Measurements from ENCODE around the gene ARL13A. TPM values are rescaled to one million over a fixed set of nuclear protein-coding genes. Genes with fewer than 3 reads are reported as not detected.

The ARL13A gene
- total and polyA plus RNA-seq, 2 experiments from 2014 or later, result not detected

DNA sequence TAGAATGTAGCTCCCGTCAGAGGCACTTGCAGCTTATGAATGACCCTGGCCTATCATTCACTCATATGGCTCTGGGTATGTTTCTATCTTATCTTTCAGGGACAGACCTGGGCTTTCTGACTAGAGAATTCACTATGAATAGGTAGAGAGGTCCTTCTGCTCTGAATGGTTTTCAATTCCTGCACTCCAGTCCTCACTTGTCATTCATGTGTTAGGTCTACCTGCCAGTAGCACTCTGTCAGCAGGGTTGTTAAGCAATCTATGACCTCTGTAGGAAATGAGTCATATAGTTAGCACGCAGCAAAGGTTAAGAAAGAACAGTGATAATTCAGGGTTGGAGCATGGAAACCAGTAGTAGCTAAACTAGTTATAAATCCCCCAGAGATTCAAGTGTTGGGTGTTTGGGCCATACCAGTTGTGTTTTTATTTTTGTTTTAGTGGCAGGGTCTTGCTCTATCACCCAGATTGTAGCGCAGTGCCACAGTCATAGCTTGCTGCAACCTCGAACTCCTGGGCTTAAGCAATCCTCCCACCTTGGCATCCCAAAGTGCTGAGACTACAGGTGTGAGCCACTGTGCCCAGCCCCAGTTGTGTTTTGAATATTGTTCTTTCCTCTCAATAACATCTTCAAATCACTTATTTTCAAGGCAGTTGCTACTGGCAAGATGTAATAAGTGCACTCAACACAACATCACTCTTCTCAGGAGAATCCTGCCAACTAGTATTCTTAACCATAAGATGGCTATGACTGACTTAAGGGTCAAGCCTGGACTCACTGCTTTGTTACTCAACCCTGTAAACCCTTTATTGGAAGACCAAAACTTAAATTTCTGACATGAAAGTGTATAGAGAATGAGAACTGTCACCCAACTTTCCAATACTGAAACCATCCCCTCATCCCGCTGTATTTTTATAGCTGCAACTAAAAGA, 25.1 kb downstream of the ARL13A start:
- H3K9me2 ChIP-seq (replicated peaks; ENCODE audit: insufficient read depth), result no peaks in the 10 kb centered on the region
- H3K27me3 ChIP-seq, result no peaks in the 10 kb centered on the region
- 69% methylated on average over 5 of the region's 5 CpGs for WGBS (ENCODE audit: low lambda C conversion rate, missing lambda C conversion rate)
- peak overlapping the region; percentile 58 for H3K27ac ChIP-seq
- no peaks in the 10 kb centered on the region for H3K36me3 ChIP-seq (replicated peaks; ENCODE audit: insufficient read depth, low read depth)
- no peak overlapping the region for H3K4me3 ChIP-seq
- no peak overlapping the region for H2AFZ ChIP-seq
- H3K4me2 ChIP-seq, result no peak overlapping the region
- peak; percentile 51 for DNase-seq (ENCODE audit: low spot score)
- H3K79me2 ChIP-seq, result no peaks in the 10 kb centered on the region
- TF ChIP-seq, protein P1, sequence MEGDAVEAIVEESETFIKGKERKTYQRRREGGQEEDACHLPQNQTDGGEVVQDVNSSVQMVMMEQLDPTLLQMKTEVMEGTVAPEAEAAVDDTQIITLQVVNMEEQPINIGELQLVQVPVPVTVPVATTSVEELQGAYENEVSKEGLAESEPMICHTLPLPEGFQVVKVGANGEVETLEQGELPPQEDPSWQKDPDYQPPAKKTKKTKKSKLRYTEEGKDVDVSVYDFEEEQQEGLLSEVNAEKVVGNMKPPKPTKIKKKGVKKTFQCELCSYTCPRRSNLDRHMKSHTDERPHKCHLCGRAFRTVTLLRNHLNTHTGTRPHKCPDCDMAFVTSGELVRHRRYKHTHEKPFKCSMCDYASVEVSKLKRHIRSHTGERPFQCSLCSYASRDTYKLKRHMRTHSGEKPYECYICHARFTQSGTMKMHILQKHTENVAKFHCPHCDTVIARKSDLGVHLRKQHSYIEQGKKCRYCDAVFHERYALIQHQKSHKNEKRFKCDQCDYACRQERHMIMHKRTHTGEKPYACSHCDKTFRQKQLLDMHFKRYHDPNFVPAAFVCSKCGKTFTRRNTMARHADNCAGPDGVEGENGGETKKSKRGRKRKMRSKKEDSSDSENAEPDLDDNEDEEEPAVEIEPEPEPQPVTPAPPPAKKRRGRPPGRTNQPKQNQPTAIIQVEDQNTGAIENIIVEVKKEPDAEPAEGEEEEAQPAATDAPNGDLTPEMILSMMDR (IDR thresholded peaks at IDR 0.05; ENCODE audit: poor library complexity), result no peak
- TF ChIP-seq EZH2phosphoT487 (IDR thresholded peaks at IDR 0.05; ENCODE audit: low read depth, severe bottlenecking, unreplicated experiment), result no peak
- no peak for TF ChIP-seq EZH2 (IDR thresholded peaks at IDR 0.05; ENCODE audit: borderline replicate concordance)
- no peaks in the 10 kb centered on the region for H3K4me1 ChIP-seq (ENCODE audit: insufficient read depth)
- no peaks in the 10 kb centered on the region for H3K9me3 ChIP-seq (ENCODE audit: low read depth)
- no peaks in the 10 kb centered on the region for H4K20me1 ChIP-seq (ENCODE audit: insufficient read depth, poor library complexity, severe bottlenecking)

DNA sequence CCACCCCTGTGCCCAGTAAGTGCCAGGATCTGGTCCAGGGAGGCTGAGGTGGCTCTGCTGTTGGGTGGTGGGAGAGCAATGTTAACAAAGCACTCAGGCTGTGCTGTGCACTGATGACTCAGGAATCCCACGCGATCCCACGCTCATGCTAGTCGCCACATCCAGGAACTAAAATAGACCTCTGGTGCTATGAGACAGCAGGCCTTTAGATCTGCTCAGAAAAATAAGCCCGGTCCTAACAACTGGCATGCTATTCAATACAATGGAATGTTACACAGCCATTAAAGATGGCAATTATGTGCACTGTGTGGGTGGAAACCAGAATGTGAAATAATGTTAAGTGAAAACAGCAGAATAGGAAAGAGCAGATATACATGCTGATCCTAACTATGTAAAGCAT, 26.0 kb downstream of the ARL13A start:
- Histone ChIP-seq H3K9me3 (ENCODE audit: low read depth) (no peaks in the 10 kb centered on the region), H3K27me3 (no peaks in the 10 kb centered on the region), H3K4me3 (no peak overlapping the region), H3K79me2 (no peaks in the 10 kb centered on the region), H3K4me2 (no peak overlapping the region), H3K36me3 (replicated peaks; ENCODE audit: insufficient read depth, low read depth) (no peaks in the 10 kb centered on the region), H2AFZ (no peak overlapping the region), H3K9me2 (replicated peaks; ENCODE audit: insufficient read depth) (no peaks in the 10 kb centered on the region), H3K4me1 (ENCODE audit: insufficient read depth) (no peaks in the 10 kb centered on the region), H3K27ac (peak overlapping the region; percentile 49), H4K20me1 (ENCODE audit: insufficient read depth, poor library complexity, severe bottlenecking) (no peaks in the 10 kb centered on the region)
- whole genome bisulfite sequencing (ENCODE audit: low lambda C conversion rate, missing lambda C conversion rate), result 78% methylated on average over 5 of the region's 5 CpGs
- no peak for TF ChIP-seq EZH2 (IDR thresholded peaks at IDR 0.05; ENCODE audit: borderline replicate concordance)
- TF ChIP-seq EZH2phosphoT487 (IDR thresholded peaks at IDR 0.05; ENCODE audit: low read depth, severe bottlenecking, unreplicated experiment), result no peak
- TF ChIP-seq, protein P1 (IDR thresholded peaks at IDR 0.05; ENCODE audit: poor library complexity), result no peak
- DNase-seq (ENCODE audit: low spot score), result peak; percentile 11

DNA sequence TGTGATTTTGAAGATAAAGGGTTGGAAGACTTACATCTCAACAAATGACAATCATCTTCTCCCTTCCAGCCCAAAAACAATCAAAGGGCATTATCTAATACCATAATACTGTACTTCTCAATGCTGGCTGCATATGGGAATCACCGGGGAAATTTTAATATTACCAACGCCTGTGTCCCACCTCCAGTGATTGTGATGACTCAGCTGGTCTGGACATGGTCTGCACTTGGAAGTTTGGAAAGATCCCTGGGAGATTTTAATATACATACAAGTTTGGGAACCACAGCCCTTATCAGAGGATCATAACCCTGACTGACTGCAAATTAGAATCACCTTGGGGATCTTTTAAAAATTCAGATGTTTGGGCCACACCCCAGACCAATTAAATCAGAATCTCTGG, 29.9 kb downstream of the ARL13A start:
- Histone ChIP-seq H4K20me1 (ENCODE audit: insufficient read depth, poor library complexity, severe bottlenecking) (no peaks in the 10 kb centered on the region), H3K27ac (no peak overlapping the region), H3K9me2 (replicated peaks; ENCODE audit: insufficient read depth) (no peaks in the 10 kb centered on the region), H3K4me3 (no peak overlapping the region), H3K79me2 (no peaks in the 10 kb centered on the region), H3K36me3 (replicated peaks; ENCODE audit: insufficient read depth, low read depth) (no peaks in the 10 kb centered on the region), H3K9me3 (ENCODE audit: low read depth) (no peaks in the 10 kb centered on the region), H3K4me1 (ENCODE audit: insufficient read depth) (no peaks in the 10 kb centered on the region), H3K27me3 (no peaks in the 10 kb centered on the region), H3K4me2 (no peak overlapping the region), H2AFZ (no peak overlapping the region)
- WGBS (ENCODE audit: low lambda C conversion rate, missing lambda C conversion rate), result 86% methylated on average over 2 of the region's 2 CpGs
- TF ChIP-seq, protein P1 (IDR thresholded peaks at IDR 0.05; ENCODE audit: poor library complexity), result no peak
- no peak for TF ChIP-seq EZH2 (IDR thresholded peaks at IDR 0.05; ENCODE audit: borderline replicate concordance)
- no peak for TF ChIP-seq EZH2phosphoT487 (IDR thresholded peaks at IDR 0.05; ENCODE audit: low read depth, severe bottlenecking, unreplicated experiment)
- DNase-seq (ENCODE audit: low spot score), result no peak
